HG03103 (cell line): ENCODE results near the gene CLN6.
"Not testable (repeated sequence)": the region's sequence is repeated elsewhere in the genome, so short reads cannot be mapped to it uniquely, and the experiment has no call there.

Experiments used
- ATAC-seq: cut with Tn5 transposase; IDR thresholded peaks from one replicate; pipeline ENCODE4 v1.9.1; 2021; ENCODE audit warnings: low read depth; ENCODE audit not compliant: unreplicated experiment

CLN6 gene

GRCh38 chr15:68224546-68225250 is 4.8 kb downstream of the CLN6 start:
- ATAC-seq = no peak

DNA sequence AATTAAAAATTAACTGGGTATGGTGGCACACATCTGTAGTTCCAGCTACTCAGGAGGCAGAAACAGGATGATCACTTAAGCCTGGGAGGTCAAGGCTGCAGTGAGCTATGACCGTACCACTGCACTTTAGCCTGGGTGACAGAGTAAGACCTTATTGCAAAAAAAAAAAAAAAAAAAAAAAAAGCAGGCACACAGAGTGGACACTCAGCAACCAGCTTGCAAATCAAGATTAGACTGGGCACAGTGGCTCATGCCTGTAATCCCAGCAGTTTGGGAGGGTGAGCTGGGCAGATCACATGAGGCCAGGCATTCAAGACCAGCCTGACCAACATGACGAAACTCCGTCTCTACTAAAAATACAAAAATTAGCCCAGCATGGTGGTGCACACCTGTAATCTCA is 5.4 kb downstream of the CLN6 start:
- no peak for ATAC-seq

- ATAC-seq = no peak
Measured at GRCh38 chr15:68223171-68223570, 6.4 kb downstream of the CLN6 start.

DNA sequence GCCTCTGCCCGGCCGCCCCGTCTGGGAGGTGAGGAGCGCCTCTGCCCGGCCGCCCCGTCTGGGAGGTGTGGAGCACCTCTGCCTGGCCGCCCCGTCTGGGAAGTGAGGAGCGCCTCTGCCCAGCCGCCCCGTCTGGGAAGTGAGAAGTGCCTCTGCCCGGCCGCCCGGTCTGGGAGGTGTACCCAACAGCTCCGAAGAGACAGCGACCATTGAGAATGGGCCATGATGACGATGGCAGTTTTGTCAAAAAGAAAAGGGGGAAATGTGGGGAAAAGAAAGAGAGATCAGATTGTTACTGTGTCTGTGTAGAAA is 7.1 kb downstream of the CLN6 start:
- ATAC-seq = not testable (repeated sequence)

- not testable (repeated sequence) for ATAC-seq
Measured at GRCh38 chr15:68221530-68222431, 7.7 kb downstream of the CLN6 start.

DNA sequence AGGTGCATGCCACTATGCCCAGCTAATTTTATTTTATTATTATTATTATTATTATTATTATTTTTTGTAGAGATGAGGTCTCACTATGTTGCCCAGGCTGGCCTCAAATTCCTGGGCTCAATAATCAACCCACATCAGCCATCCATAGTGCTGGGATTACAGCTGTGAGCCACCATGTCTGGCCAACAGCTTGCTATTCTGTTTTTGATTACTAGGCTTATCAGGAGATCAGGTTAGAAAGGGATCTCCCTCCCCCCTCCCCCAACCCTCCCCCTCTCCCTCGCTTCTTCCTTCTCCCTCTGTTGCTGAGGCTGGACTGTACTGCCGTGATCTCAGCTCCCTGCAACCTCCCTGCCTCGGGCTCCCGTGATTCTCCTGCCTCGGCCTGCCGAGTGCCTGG is 8.6 kb downstream of the CLN6 start:
- no peak for ATAC-seq

- no peak for ATAC-seq
Measured at GRCh38 chr15:68220489-68220888, 9.0 kb downstream of the CLN6 start.

DNA sequence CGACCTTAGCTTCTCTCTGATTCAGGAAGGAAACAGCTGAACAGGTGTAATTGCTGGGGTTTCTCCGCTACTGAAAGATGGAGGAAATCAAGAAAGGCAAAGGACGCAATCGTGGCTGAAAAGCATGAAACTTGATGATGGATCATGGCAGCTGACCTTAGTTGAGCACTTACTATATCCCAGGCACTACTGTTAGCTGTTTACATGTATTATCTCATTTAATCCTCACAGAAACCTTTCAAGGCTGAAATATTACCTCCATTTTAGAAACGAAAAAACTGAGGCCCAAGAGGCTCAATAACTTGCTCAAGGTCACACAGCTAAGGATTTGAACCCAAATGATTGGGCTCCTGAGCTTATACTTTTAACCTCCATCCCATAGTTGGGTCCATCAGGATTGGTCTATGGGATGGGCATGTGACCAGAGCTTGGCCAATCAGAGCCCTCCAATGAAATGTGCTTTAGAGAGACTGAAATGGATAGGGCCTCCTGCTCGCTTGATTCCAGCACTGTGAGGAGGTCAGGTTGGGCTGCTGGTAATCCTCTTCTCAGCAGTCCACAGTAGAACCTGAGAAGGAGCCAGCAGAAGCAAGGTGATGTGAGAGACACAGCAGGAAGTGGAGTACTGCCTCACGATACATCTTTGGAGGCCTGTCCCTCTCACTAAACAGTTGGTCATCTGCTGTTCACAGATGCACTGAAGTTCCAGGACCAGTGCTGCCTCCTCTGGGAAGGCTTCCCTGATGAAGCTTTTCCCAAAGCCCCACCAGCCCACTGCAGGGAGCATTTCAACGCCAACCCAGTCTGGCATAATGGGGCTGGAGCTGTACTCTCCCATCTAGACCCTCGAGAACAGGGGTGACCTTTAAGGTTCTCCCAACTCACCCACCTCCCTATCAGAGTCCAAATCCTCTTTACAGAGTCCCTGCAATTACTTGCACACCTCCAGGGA is 10.4 kb downstream of the CLN6 start:
- ATAC-seq = no peak

- no peak for ATAC-seq
Measured at GRCh38 chr15:68218331-68218730, 11.2 kb downstream of the CLN6 start.

GRCh38 chr15:68217341-68217740 is 12.2 kb downstream of the CLN6 start:
- ATAC-seq = no peak

GRCh38 chr15:68214838-68215254 is 14.7 kb downstream of the CLN6 start:
- no peak for ATAC-seq

- ATAC-seq = no peak
Measured at GRCh38 chr15:68213991-68214837, 15.3 kb downstream of the CLN6 start.

DNA sequence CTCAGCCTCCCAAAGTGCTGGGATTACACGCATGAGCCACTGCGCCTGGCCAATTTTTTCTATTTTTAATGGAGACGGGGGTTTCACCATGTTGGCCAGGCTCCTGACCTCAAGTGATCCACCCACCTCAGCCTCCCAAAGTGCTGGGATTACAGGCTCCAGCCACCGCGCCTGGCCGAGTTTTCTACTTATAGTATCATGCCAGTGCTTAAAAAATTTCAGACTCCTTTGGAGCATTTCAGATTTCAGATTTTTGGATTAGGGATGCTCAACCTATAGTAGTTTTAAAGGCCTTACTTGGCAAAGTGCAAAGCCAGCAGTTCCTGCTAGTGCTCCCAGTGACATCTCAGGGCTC is 16.1 kb downstream of the CLN6 start:
- not testable (repeated sequence) for ATAC-seq

DNA sequence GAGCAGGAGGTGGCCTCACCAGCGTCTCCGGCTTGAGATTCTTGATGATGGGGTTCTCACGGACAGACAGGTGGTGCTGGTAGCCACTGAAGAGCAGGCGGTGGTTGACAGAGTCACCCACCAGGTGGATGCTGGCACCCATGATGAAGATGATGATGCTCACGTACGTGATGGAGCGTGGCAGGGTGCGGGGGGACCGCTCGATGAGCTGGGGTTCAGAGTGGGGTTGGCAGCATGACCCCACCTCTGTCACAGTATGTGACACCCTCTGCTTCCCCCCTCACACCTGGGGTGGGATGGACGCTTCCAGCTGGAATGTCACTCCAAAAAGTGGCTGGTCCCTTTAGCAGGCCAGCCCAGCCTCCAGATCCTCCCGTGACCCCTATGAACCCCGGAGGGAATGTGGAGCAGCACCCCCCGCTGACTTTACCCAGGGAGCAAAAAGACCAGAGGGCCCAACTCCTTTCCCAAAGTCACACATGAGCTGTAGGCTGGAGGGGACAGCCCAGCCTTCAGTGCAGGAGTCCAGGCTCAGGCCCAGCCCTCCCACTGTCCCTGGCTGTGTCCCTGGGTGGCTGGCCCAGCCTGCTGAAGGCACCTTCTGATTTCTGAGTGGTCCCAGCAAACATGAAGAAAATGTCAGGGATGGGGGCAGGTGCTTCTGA is 17.7 kb downstream of the CLN6 start:
- ATAC-seq = no peak

- no peak for ATAC-seq
Measured at GRCh38 chr15:68210821-68211655, 18.5 kb downstream of the CLN6 start.

DNA sequence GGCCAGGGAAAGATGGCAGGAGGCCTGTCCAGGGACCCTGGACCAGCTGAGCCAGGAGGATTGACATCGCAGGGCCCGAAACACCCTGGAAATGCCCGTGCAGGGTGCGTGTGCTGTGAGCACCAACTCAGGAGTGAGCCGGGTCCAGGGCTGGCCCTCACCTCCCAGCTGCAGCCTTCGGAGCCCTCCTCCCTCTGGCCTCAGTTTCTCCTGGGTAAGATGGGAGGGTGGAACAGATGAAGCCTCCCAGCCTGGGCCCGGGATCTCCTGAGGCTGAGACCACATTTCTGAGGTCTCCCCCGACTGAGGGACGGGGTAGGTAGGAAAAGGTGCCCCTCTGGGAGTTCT is 19.1 kb downstream of the CLN6 start:
- ATAC-seq = no peak

GRCh38 chr15:68209735-68210408 is 19.7 kb downstream of the CLN6 start:
- ATAC-seq = peak; percentile 55

DNA sequence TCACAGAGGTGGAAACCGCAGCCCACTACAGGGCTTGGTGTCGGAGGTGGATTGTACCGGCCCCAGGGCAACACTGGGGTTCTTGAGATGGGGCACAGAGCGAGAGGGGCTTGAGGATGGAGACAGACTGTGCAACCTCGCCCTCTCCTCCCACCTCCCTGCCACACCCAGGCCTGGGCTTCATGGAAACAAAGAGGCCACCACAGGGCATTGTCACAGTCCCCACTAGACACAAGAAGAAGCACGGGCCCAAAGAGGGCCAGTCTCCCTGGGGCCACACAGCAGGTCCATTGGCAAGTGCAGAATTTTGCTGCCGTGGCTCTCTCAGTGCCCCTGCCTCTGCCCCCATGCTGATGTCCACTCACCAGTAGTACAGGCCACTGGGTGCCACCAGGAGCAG is 20.3 kb downstream of the CLN6 start:
- ATAC-seq = no peak
